GM23338 (cell line): ENCODE measurements around the gene HOXB3.

ENCODE experiments used
- CREB1 ChIP-seq: fragments of 250-450 bp; sonication (Bioruptor Pico); IDR thresholded peaks from 2 replicates; pipeline ENCODE4 v1.5.0; 2020; ENCODE audit warnings: low read depth, mild to moderate bottlenecking, moderate library complexity
- EZH2 ChIP-seq: fragments of 200-600 bp; sonication (generic); IDR thresholded peaks from one replicate; pipeline ENCODE4 v1.8.0; 2017; ENCODE audit warnings: antibody characterized with exemption, mild to moderate bottlenecking, low read depth; ENCODE audit not compliant: unreplicated experiment
- EZH2phosphoT487 ChIP-seq: fragments of 200-600 bp; sonication (generic); IDR thresholded peaks from one replicate; pipeline ENCODE4 v1.8.1; 2018; ENCODE audit warnings: antibody characterized with exemption; ENCODE audit not compliant: unreplicated experiment
- JUNB ChIP-seq: IDR thresholded peaks from one replicate; pipeline ENCODE4 v1.6.1; 2016; ENCODE audit warnings: antibody characterized with exemption; ENCODE audit not compliant: unreplicated experiment
- NANOG ChIP-seq: IDR thresholded peaks from 2 replicates; pipeline ENCODE4 v1.6.1; 2016; ENCODE audit warnings: antibody characterized with exemption, borderline replicate concordance
- POLR2AphosphoS5 ChIP-seq: IDR thresholded peaks from 2 replicates; pipeline ENCODE4 v1.6.1; 2016; ENCODE audit warnings: antibody characterized with exemption, low read depth
- STAT1 ChIP-seq: IDR thresholded peaks from one replicate; pipeline ENCODE4 v1.6.1; 2016; ENCODE audit warnings: antibody characterized with exemption; ENCODE audit not compliant: unreplicated experiment
- ZNF114 ChIP-seq: fragments of 250-450 bp; sonication (Bioruptor Pico); IDR thresholded peaks from 2 replicates; pipeline ENCODE4 v1.5.0; 2020; ENCODE audit warnings: mild to moderate bottlenecking, moderate library complexity
- ZNF331 ChIP-seq: fragments of 250-450 bp; sonication (Bioruptor Pico); IDR thresholded peaks from 2 replicates; pipeline ENCODE4 v1.5.0; 2020; ENCODE audit warnings: low read depth, mild to moderate bottlenecking, moderate library complexity
- TF ChIP-seq, protein P1 (sequence below), 2 experiments: fragments of 200-600 bp in 1 of 2; sonication (generic) in 1 of 2; conservative IDR thresholded peaks; 2 replicates each; pipeline versions ENCODE4 v1.5.1 to v1.6.1; 2016 to 2017; ENCODE audit warnings: antibody characterized with exemption in 2 of 2, low read depth in 2 of 2, mild to moderate bottlenecking in 2 of 2, moderate library complexity in 1 of 2
- TF ChIP-seq, protein P2 (sequence below): IDR thresholded peaks from 2 replicates; pipeline ENCODE4 v1.6.1; 2016; ENCODE audit warnings: antibody characterized with exemption
- TF ChIP-seq, protein P3 (sequence below): IDR thresholded peaks from one replicate; pipeline ENCODE4 v1.6.1; 2018; ENCODE audit warnings: antibody characterized with exemption; ENCODE audit not compliant: unreplicated experiment

DNA sequence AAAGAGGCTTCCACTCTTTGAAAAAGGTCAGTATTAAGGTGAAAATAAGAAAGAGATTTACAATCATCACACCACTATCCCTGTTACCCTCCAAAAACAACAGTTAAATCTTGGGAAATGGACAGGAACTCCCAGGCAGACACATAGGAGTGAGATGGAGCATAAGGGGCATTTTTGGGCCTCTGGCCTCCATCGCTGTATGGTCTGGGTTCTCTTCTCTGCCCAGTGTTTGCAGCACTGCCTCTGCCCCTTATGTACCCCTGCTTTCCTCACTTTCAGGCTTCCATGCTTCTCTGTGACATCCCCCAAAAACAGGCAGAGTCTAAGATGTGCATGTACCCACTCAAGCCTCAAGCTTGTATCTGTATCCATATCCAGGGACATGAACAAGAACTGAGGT is 44.5 kb downstream of the HOXB3 start:
- TF ChIP-seq, protein P1, sequence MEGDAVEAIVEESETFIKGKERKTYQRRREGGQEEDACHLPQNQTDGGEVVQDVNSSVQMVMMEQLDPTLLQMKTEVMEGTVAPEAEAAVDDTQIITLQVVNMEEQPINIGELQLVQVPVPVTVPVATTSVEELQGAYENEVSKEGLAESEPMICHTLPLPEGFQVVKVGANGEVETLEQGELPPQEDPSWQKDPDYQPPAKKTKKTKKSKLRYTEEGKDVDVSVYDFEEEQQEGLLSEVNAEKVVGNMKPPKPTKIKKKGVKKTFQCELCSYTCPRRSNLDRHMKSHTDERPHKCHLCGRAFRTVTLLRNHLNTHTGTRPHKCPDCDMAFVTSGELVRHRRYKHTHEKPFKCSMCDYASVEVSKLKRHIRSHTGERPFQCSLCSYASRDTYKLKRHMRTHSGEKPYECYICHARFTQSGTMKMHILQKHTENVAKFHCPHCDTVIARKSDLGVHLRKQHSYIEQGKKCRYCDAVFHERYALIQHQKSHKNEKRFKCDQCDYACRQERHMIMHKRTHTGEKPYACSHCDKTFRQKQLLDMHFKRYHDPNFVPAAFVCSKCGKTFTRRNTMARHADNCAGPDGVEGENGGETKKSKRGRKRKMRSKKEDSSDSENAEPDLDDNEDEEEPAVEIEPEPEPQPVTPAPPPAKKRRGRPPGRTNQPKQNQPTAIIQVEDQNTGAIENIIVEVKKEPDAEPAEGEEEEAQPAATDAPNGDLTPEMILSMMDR (conservative IDR thresholded peaks at IDR 0.05; ENCODE audit: low read depth in 2 of 2) = no peak
- TF ChIP-seq POLR2AphosphoS5 = no peak
- no peak for TF ChIP-seq EZH2
- TF ChIP-seq ZNF114 (CRISPR knock-in tag) = no peak
- TF ChIP-seq, protein P2, sequence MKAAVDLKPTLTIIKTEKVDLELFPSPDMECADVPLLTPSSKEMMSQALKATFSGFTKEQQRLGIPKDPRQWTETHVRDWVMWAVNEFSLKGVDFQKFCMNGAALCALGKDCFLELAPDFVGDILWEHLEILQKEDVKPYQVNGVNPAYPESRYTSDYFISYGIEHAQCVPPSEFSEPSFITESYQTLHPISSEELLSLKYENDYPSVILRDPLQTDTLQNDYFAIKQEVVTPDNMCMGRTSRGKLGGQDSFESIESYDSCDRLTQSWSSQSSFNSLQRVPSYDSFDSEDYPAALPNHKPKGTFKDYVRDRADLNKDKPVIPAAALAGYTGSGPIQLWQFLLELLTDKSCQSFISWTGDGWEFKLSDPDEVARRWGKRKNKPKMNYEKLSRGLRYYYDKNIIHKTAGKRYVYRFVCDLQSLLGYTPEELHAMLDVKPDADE = no peak
- no peak for TF ChIP-seq JUNB
- TF ChIP-seq, protein P3, sequence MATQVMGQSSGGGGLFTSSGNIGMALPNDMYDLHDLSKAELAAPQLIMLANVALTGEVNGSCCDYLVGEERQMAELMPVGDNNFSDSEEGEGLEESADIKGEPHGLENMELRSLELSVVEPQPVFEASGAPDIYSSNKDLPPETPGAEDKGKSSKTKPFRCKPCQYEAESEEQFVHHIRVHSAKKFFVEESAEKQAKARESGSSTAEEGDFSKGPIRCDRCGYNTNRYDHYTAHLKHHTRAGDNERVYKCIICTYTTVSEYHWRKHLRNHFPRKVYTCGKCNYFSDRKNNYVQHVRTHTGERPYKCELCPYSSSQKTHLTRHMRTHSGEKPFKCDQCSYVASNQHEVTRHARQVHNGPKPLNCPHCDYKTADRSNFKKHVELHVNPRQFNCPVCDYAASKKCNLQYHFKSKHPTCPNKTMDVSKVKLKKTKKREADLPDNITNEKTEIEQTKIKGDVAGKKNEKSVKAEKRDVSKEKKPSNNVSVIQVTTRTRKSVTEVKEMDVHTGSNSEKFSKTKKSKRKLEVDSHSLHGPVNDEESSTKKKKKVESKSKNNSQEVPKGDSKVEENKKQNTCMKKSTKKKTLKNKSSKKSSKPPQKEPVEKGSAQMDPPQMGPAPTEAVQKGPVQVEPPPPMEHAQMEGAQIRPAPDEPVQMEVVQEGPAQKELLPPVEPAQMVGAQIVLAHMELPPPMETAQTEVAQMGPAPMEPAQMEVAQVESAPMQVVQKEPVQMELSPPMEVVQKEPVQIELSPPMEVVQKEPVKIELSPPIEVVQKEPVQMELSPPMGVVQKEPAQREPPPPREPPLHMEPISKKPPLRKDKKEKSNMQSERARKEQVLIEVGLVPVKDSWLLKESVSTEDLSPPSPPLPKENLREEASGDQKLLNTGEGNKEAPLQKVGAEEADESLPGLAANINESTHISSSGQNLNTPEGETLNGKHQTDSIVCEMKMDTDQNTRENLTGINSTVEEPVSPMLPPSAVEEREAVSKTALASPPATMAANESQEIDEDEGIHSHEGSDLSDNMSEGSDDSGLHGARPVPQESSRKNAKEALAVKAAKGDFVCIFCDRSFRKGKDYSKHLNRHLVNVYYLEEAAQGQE = no peak
- TF ChIP-seq EZH2phosphoT487 = no peak
- no peak for TF ChIP-seq STAT1
- no peak for TF ChIP-seq CREB1 (CRISPR knock-in tag)
- TF ChIP-seq NANOG = no peak
- no peak for TF ChIP-seq ZNF331 (CRISPR knock-in tag)
